Omental fat pad (tissue), 4 donors: Measurements from ENCODE around the gene MARS1. TPM values are rescaled to one million over a fixed set of nuclear protein-coding genes. Genes with fewer than 3 reads are reported as not detected.

ENCODE experiments used
- ATAC-seq: fragments of 150-250 bp; one replicate; pipeline ENCODE4 v1.9.1; 2016; ENCODE audit warnings: mild to moderate bottlenecking, moderate library complexity; ENCODE audit not compliant: low FRiP score
- DNase-seq: peaks from one replicate; pipeline ENCODE4 v3.0.0-alpha.2; 2019; ENCODE audit warnings: low spot score
- total RNA-seq, 4 donors: library from RNA; depleted of rRNA; stranded (reverse); fragments of >200 nt; gene quantifications; one replicate each; pipeline ENCODE4 v1.1.0, GENCODE V29; 2016
- TF ChIP-seq, protein P1 (sequence below), 3 donors: fragments of 450-650 bp; IDR thresholded peaks; one replicate each; pipeline ENCODE4 v1.5.1; 2016 to 2017; ENCODE audit warnings: antibody characterized with exemption in 3 of 3, mild to moderate bottlenecking in 3 of 3, moderate library complexity in 2 of 3

MARS1 gene
- total RNA-seq, 4 donors from 2014 or later: 53.5 to 108 (median 58.4) TPM

GRCh38 chr12:57549909-57550640 lies 62.2 kb downstream of the MARS1 start, which contains the start of gene KIF5A:
Gene KIF5A, plus strand, starts transcription at chr12:57550044. Its CDS starts 228 bp downstream, at chr12:57550272.
- ATAC-seq (no peak), DNase-seq (no peak)
- TF ChIP-seq, protein P1, sequence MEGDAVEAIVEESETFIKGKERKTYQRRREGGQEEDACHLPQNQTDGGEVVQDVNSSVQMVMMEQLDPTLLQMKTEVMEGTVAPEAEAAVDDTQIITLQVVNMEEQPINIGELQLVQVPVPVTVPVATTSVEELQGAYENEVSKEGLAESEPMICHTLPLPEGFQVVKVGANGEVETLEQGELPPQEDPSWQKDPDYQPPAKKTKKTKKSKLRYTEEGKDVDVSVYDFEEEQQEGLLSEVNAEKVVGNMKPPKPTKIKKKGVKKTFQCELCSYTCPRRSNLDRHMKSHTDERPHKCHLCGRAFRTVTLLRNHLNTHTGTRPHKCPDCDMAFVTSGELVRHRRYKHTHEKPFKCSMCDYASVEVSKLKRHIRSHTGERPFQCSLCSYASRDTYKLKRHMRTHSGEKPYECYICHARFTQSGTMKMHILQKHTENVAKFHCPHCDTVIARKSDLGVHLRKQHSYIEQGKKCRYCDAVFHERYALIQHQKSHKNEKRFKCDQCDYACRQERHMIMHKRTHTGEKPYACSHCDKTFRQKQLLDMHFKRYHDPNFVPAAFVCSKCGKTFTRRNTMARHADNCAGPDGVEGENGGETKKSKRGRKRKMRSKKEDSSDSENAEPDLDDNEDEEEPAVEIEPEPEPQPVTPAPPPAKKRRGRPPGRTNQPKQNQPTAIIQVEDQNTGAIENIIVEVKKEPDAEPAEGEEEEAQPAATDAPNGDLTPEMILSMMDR (IDR thresholded peaks at IDR 0.05): no peak

DNA sequence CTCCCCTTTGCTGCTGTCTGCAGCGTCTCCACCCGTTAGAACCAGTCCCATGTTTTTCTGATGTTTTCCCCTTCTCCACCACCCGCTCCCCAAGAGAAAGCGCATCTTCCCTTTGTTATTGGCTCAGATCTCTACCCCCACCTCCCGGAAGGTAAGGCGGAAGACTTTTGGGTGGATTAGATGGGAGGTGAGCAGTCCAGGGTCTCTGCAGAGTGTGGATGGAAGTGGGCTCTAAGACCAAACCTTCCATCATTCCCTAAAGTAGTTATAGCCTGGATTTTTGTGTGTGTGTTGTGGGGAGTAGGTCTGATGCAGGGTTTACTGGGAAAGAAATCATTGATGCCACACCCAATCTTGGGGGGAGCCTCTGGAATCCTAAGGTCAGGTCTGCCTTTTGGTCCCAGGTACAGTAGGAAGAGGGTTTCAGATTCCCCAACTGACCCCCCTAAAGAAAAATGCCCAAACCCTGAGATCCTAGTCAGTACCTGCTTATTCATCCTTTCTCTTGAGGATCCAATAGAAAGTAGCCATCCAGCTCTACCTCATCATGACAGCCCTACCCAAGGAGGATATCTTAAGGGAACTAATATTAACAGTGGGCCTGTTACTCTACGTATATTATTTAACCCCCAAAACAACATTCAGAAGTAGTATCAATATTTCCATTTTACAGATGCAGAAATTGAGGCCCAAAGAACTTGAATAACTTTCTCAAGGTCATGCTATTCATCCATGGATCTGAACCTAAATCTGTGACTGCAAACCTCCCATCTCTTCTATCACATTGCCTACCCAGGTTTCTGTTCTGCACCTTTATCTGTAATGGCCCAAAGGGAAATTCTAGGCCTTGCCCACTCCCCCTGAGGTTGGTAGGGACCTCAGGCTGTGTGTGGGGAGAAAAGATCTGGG lies 63.0 kb downstream of the MARS1 start:
- no peak for ATAC-seq

DNA sequence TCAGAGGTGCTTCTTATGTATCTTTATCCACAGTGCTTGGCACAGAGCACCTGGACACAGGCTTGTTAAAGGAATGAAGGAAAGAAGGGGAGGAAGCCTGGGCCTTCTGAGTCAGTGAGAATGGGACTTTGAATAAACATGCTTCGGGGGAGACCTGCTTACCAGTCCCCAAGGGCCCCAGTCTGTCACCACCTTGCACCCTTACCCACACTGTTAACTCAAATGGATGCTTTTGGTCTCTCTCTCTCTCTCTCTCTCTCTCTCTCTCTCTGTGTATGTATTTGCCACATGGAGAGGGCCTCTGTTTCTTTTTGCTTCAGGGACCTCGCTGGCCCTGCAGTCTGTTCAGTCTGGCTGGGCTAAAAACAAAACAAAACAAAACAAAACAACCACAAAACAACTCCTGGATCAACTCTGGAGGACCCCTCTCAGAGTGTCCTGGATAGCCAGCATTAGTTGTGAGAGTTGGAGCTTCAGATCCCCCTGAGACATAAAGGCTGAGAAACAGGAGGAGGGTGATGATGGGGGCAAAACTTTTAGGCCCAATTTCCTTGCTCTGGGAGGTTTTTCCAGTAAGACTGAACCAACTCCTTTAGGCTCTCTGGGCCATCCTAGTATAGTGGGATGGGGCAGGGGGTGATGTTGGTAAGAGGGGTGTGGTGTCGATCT lies 63.9 kb downstream of the MARS1 start:
- ATAC-seq: no peak
- TF ChIP-seq, protein P1 (IDR thresholded peaks at IDR 0.05): no peak
- DNase-seq: no peak

More for the DNA sequence above, 63.0 kb downstream of the MARS1 start:
- DNase-seq: no peak
- TF ChIP-seq, protein P1 (IDR thresholded peaks at IDR 0.05): no peak

- ATAC-seq: no peak
- no peak for DNase-seq
- TF ChIP-seq, protein P1 (IDR thresholded peaks at IDR 0.05): no peak
Measured at GRCh38 chr12:57552306-57552651, 64.4 kb downstream of the MARS1 start.

DNA sequence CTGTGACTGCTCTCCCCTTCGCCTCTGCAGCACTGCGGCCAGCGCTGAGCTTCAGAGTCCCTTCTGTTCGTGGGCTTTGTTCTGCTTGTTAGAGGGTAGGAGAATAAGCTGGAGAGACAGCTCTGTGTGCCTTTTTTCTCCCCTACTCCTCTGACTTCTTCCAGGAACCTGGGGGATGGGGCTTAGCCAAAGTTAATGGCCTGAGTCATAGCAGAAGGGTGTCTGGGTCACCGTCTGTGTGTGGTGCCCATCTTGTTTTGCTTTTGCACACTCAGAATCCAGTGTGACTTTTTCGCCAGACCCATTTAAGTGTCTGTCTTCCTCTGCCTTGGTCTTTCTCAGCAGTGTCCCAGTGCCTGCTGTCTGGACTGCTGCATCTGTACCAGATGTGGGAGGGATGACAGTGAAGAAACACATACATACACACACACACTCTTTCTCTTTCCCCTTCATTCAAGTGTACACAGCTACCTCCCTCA lies 65.0 kb downstream of the MARS1 start:
- DNase-seq (no peak), ATAC-seq (no peak)
- TF ChIP-seq, protein P1 (IDR thresholded peaks at IDR 0.05): no peak

- TF ChIP-seq, protein P1 (IDR thresholded peaks at IDR 0.05): no peak
- ATAC-seq (no peak), DNase-seq (no peak)
Measured at GRCh38 chr12:57553343-57554202, 65.7 kb downstream of the MARS1 start.
